Prostate gland (tissue), 2 donors: ENCODE results near the gene PNPLA7. TPM values are rescaled to one million over a fixed set of nuclear protein-coding genes. Genes with fewer than 3 reads are reported as not detected.

Experiments
- DNase-seq: peaks from one replicate; pipeline ENCODE4 v3.0.0-alpha.2; 2019; ENCODE audit warnings: low spot score
- H3K27ac ChIP-seq, 2 donors: fragments of 200-600 bp; sonication (generic); 2 replicates each; pipeline ENCODE4 v1.5.1; 2017 to 2019
- H3K27me3 ChIP-seq: fragments of 200-600 bp; sonication (generic); replicated peaks from 2 replicates; pipeline ENCODE4 v1.5.1; 2019; ENCODE audit not compliant: insufficient read depth
- H3K36me3 ChIP-seq, 2 donors: fragments of 200-600 bp; sonication (generic); 1 replicate in 1 of 2; 2 replicates in 1 of 2; pipeline versions ENCODE4 v1.5.1 to v1.8.1; 2017 to 2019
- H3K4me1 ChIP-seq: fragments of 200-600 bp; sonication (generic); replicated peaks from 2 replicates; pipeline ENCODE4 v1.5.1; 2019
- H3K4me3 ChIP-seq, 2 donors: fragments of 200-600 bp; sonication (generic); 2 replicates each; pipeline ENCODE4 v1.5.1; 2017 to 2019
- H3K9me3 ChIP-seq: fragments of 200-600 bp; sonication (generic); 2 replicates; pipeline ENCODE4 v1.5.1; 2017
- CTCF ChIP-seq, 4 experiments: fragments of 200-600 bp in 2 of 4; fragments of 450-650 bp in 2 of 4; sonication (generic) in 2 of 4; IDR thresholded peaks; 1 replicate in 3 of 4; 2 replicates in 1 of 4; pipeline ENCODE4 v1.5.1; 2016 to 2019; ENCODE audit warnings: antibody characterized with exemption in 4 of 4, mild to moderate bottlenecking in 2 of 4, moderate library complexity in 2 of 4
- POLR2A ChIP-seq: fragments of 450-650 bp; IDR thresholded peaks from one replicate; pipeline ENCODE4 v1.6.1; 2016; ENCODE audit warnings: antibody characterized with exemption, mild to moderate bottlenecking
- POLR2AphosphoS5 ChIP-seq: sonication (generic); formaldehyde crosslinking; IDR thresholded peaks from one replicate; pipeline ENCODE4 v1.6.1; 2017; ENCODE audit warnings: antibody characterized with exemption
- WGBS: methylation state at CpG from one replicate; pipeline ENCODE4 v1.1.5; 2018; 5-methylcytosine and 5-hydroxymethylcytosine counted together
- intact Hi-C: fragments of 100-400 bp; cut with DNase I; formaldehyde crosslinking; loops from one replicate; pipeline ENCODE4 v1.14.2; 2022
- total RNA-seq, 2 donors: library from RNA; depleted of rRNA; stranded (reverse); fragments of >200 nt; gene quantifications; one replicate each; pipeline ENCODE4 v1.1.0, GENCODE V29; 2016

Gene PNPLA7
- total RNA-seq, 2 donors from 2014 or later: 34.2 to 64.3 TPM

GRCh38 chr9:137435980-137436760 lies 114.0 kb downstream of the PNPLA7 start:
- H3K27ac ChIP-seq: no peak overlapping the region
- H3K4me3 ChIP-seq: no peak overlapping the region
- intact Hi-C loops: no loop called here

GRCh38 chr9:137435381-137435891 lies 114.8 kb downstream of the PNPLA7 start:
- H3K27ac ChIP-seq: no peak overlapping the region
- DNase-seq: no peak
- H3K36me3 ChIP-seq: no peaks in the 10 kb centered on the region
- H3K9me3 ChIP-seq: no peaks in the 10 kb centered on the region
- H3K4me1 ChIP-seq: peaks cover 3% of the 10 kb centered on the region
- TF ChIP-seq CTCF (IDR thresholded peaks at IDR 0.05) (no peak), POLR2AphosphoS5 (no peak), POLR2A (no peak)
- no peaks in the 10 kb centered on the region for H3K27me3 ChIP-seq
- H3K4me3 ChIP-seq: no peak overlapping the region
- 76% methylated on average over 17 of the region's 20 CpGs for WGBS
- intact Hi-C loops: no loop called here

More at GRCh38 chr9:137435980-137436760, 114.0 kb downstream of the PNPLA7 start:
- peak; percentile 50 for TF ChIP-seq POLR2AphosphoS5
- no peak for TF ChIP-seq CTCF (IDR thresholded peaks at IDR 0.05)
- TF ChIP-seq POLR2A: no peak
- Histone ChIP-seq H3K9me3 (no peaks in the 10 kb centered on the region), H3K27me3 (no peaks in the 10 kb centered on the region), H3K4me1 (peaks cover 3% of the 10 kb centered on the region), H3K36me3 (no peaks in the 10 kb centered on the region)
- 49% methylated on average over 22 of the region's 42 CpGs for WGBS
- peak; percentile 74 for DNase-seq

GRCh38 chr9:137434498-137435380 lies 115.5 kb downstream of the PNPLA7 start:
- Histone ChIP-seq H3K4me3 (no peak overlapping the region), H3K27me3 (no peaks in the 10 kb centered on the region), H3K4me1 (peaks cover 3% of the 10 kb centered on the region), H3K36me3 (no peaks in the 10 kb centered on the region), H3K9me3 (no peaks in the 10 kb centered on the region), H3K27ac (no peak overlapping the region)
- DNase-seq: no peak
- intact Hi-C loops: no loop called here
- no peak for TF ChIP-seq CTCF (IDR thresholded peaks at IDR 0.05)
- no peak for TF ChIP-seq POLR2AphosphoS5
- TF ChIP-seq POLR2A: no peak
- WGBS: 83% methylated on average over 30 of the region's 43 CpGs

- no peaks in the 10 kb centered on the region for H3K9me3 ChIP-seq
- no peak overlapping the region for H3K4me3 ChIP-seq
- no peak overlapping the region for H3K27ac ChIP-seq
- TF ChIP-seq POLR2A: no peak
- TF ChIP-seq POLR2AphosphoS5: no peak
- TF ChIP-seq CTCF (IDR thresholded peaks at IDR 0.05): no peak
- peaks cover 3% of the 10 kb centered on the region for H3K4me1 ChIP-seq
- no peak for DNase-seq
- 95% methylated on average over 9 of the region's 26 CpGs for WGBS
- H3K36me3 ChIP-seq: no peaks in the 10 kb centered on the region
- H3K27me3 ChIP-seq: no peaks in the 10 kb centered on the region
- intact Hi-C loops: no loop called here
Measured at GRCh38 chr9:137433916-137434431, 116.2 kb downstream of the PNPLA7 start.
